HG03095 (cell line): ENCODE measurements around the gene SYNJ2BP.
"Not testable (repeated sequence)": the region's sequence is repeated elsewhere in the genome, so short reads cannot be mapped to it uniquely, and the experiment has no call there.

Experiments
- ATAC-seq: cut with Tn5 transposase; IDR thresholded peaks from one replicate; pipeline ENCODE4 v1.9.1; 2021; ENCODE audit warnings: moderate library complexity; ENCODE audit not compliant: unreplicated experiment

SYNJ2BP gene, protein sequence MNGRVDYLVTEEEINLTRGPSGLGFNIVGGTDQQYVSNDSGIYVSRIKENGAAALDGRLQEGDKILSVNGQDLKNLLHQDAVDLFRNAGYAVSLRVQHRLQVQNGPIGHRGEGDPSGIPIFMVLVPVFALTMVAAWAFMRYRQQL

DNA sequence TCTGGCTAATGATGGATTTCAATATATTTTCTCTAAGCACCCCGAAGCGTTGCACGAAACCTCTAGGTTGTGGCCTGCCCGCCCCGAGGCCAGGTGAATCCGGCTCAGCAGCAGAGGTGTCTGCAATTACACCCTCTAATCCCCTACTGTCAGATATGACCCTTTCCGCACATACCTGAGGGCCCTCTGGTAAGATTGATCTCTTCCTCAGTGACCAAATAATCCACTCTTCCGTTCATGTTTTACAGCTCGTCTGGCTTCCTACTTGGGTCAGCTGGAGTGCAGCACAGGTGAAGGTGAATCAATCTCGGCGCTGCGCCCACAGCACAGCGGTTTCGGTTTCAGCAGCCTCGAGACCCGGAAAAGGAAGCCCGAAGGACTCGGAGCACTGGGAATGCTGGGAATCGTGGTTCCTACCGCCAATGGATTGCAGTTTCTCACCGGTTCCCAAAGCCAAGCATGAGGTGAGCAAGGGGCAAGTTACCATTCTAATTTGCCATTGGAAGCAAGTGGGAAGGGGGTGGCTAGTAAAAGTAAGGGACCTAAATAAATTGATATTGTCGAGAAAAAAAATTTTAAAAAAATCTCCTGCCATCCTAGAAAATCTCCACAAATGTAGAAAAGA is at the start of gene SYNJ2BP:
Gene SYNJ2BP (minus strand): TSS at position 366 of the 625 bp plus-strand sequence. CDS start 127 bp downstream, at position 239.
- peak; percentile 62 for ATAC-seq

DNA sequence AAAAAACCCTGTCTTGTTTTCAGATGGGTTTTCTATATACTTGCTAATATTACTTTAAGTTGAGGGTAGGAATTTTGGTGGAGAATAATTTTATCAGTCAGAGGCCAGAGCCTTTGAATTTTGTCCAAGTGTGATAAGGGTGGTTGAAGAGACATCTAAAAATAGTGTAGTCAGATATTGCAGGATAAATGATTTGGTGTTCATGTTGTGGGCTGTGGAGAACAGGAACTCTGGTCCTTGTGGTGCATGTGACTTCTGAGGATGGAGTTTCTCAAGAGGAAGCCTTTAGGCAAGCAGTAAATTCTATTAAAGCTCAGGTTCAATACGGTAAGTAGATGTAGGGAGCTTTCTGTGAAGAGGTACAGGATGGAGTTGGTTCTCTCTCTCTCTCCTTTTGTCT is 37.8 kb upstream of the SYNJ2BP start:
- no peak for ATAC-seq

DNA sequence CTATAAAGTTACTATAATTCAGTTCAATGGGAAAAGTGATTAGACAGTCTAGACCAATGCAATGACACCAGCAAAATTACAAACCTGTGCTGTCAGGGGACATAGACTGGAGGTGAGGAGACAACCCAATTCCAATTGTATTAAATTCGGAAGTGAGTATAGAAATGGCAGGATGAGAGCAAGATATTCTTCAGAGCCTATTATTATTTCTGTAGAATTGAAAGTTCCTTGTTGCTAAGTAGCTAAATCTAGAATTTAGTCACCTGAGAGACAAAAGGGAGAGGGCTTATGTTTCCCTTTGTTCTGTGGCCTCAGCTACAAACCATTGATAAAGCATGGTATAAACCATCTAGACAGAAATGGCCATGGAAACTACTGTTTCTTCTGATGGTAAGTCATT is 35.0 kb upstream of the SYNJ2BP start, which contains the start of gene ADAM21:
Gene ADAM21 (plus strand): TSS at position 301 of the 400 bp plus-strand sequence. CDS start 5,326 bp downstream, outside the sequence.
- no peak for ATAC-seq

DNA sequence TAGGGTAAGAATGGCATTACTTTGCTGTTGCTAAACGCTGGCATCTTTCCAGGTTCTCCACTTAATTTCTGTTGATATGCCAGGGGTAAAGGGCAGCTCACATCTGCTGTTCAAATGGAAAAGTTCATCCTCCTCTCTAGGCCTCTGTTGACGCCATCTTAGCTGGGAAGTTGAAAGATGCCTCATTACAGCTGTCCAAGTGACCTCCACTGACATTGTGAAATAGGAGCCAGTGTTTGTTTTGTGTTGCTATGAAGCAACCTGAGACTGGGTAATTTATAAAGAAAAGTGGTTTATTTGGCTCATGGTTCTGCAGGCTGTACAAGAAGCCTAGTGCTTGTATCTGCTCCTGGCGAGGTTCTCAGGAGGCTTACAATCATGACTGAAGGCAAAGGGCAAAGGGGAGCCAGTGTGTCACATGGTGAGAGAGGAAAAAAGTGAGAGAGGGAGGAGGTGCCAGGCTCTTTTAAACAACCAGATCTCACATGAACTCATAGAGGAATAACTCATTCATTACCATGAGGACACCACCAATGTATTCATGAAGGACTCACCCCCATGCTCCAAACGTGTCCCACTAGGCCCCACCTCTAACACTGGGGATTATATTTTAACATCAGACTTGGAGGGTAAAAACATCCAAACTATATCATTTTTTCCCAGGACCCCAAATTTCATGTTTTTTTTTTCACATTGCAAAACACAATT is 31.9 kb upstream of the SYNJ2BP start:
- no peak for ATAC-seq

DNA sequence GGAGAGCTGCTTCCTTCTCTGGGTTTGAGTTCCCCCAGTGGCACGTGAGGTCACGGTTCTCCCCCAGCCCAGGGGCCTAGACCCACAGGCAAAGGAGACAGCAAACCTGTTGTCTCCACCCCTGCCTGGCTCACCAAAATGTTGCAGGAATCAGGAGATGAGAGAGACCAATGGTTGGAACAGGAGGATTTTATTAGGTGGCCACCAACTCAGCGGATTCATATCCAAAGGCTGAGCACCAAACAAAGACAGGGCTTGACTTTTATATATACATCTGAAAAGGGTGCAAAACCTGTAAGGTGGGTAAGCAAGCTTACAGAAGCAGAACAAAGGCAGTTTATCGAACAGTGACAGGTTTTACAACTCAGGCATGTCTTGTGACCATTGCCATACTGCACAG is 25.9 kb upstream of the SYNJ2BP start:
- ATAC-seq = no peak

DNA sequence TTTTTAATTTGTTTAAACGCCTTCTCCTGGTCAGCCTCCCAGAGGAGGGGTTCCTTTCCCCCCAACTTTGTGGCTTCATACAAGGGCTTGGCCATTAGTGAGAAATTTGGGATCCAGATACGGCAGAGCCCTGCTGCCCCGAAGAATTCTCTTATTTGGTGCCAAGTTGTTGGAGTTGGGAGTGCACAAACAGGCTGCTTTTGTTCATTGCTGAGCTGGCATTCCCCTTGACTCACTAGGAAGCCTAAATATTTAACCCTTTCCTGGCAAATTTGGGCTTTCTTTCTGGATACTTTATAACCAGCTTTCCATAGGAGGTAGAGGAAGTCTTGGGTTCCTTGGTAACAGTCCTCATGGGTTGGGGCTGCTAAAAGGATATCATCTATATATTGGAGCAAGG is 24.8 kb upstream of the SYNJ2BP start:
- ATAC-seq = no peak

DNA sequence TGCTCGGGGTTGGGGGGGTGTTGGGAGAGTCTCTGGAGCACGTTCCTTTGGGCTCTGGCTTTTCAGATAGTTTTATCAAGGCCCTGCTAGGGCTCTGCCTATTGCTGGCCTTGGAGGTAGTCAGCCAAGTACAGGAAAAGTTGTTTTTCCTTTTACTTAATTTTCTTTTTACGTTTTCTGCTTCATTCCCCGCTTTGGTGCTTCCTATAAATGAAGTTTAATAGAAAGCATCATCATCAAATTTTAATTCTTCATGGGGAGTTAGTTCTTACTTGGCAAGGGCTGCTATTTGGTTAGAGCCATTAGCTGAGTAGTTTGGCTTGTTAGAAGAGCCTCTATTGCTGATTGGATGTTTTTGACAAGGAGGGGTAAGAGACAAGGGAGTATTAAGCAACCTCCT is 20.0 kb upstream of the SYNJ2BP start:
- ATAC-seq = no peak

DNA sequence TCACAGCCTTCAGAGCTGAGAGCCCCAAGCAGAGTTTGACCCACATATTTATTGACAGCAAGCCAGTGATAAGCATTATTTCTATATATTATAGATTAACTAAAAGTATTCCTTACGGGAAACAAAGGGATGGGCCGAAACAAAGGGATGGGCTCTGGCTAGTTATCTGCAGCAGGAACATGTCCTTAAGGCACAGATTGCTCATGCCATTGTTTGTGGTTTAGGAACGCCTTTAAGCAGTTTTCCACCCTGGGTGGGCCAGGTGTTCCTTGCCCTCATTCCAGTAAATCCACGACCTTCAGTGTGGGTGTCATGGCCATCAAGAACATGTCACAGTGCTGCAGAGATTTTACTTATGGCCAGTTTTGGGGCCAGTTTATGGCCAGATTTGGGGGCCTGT is 9.7 kb upstream of the SYNJ2BP start:
- ATAC-seq = not testable (repeated sequence)

DNA sequence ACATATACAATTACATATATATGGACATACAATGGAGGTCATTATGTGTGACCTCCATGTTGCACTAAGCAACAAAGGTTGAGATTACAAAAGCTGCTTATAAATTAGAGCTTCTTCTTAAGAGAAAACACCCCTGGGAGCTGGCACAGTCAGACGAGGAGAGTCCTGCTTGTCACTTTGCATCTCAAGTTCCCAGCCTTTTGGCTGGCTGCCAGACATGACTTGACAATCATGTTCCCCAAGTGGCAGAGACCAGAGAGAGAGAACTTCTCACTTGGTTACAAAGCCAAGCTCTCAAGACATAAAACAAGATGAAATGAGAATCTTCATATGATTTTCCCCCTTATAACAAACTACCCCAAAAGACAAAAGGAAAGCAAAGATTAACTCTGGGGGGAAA is 8.5 kb upstream of the SYNJ2BP start:
- no peak for ATAC-seq

DNA sequence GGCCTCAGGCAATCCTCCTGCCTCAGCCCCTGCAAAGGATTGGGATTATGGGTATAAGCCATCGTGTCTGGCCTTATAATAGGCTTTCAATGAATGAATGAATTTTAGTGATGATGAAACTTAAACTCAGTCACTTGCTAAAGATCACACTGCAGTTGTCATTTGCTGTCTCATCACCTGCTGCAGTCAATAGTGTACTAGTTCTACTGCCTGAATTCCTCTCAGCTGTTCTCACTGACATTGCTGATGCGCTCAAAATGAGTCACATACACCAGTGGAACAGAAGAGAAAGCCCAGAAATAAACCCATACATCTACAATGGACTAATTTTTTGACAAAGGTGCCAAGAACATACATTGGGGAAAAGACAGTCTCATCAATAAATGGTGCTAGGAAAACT is 5.6 kb upstream of the SYNJ2BP start:
- no peak for ATAC-seq

DNA sequence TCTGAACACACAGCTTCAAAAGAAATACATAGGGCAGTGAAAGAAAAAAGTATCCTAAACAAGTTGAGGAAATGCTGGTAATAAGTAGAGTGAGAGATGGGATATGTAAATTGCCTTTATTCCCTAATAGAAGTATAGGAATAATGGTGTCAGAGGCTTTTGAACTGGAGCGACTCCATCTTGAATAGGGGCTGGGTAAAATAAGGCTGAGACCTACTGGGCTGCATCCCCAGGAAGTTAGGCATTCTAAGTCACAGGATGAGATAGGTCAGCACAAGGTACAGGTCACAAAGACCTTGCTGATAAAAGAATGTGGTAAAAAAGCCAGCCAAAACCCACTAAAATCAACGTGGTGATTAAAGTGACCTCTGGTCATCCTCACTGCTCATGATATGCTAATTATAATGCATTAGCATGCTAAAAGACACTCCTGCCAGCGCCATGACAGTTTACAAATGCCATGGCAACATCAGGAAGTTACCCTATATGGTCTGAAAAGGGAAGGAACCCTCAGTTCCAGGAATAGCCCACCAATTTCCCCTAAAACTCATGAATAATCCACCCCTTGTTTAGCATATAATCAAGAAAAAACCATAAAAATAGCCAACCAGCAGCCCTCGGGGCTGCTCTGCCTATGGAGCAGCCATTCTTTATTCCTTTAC is 2.5 kb upstream of the SYNJ2BP start:
- not testable (repeated sequence) for ATAC-seq

DNA sequence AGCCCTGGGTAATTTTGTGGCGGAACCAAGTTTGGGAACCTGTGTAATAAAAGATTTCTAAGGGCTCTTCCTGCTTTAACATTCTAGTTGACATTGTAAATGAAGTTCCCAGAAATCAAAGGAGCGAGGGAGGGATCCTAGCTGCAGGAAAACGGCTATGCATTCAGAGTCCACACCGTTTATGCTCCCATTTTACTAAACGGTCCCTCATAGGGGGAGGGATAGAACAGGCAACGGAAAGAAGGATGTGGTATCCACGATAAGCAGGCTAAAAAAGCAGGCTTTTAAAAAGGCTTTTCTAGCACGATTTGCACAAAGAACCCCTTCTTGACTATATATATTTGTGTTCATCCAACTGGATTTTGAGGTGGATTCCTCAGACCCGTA is 559 bp downstream of the SYNJ2BP start:
- ATAC-seq = peak; percentile 28

DNA sequence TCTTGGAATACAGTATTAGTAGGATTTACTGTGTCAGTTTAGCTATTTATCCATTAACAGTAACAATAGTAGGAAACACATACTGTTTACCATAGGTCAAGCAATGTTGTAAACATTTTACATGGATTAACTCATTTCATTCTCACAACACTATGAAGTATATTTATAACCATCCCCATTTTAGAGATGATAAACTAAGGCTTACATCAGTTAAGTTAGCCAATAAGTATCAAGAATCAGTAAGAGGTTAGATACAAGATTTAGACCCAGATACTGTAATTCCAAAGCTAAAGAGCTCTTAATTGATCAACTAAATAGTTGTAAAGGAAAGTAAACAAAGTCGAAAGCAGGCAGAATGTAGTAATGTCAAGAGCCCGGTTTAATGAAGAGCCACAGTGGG is 1.1 kb downstream of the SYNJ2BP start:
- no peak for ATAC-seq

DNA sequence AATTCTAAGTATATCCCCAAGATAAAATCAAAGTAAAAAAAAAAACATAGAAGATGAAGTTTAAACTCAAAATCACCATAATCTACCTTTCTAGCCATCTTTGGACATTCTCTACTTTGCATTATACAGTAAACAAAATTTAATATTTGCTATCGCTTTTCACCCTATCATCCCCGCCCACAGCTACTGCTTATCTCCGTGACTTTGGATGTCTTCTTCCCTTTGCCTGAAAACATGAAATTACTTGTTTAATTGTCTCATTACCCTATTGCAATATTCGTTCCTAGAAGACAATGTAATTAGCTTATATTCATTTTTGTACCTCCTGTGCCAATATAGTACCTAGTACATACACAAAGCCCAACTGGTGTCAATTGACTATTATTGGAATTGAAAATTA is 9.3 kb downstream of the SYNJ2BP start:
- no peak for ATAC-seq

DNA sequence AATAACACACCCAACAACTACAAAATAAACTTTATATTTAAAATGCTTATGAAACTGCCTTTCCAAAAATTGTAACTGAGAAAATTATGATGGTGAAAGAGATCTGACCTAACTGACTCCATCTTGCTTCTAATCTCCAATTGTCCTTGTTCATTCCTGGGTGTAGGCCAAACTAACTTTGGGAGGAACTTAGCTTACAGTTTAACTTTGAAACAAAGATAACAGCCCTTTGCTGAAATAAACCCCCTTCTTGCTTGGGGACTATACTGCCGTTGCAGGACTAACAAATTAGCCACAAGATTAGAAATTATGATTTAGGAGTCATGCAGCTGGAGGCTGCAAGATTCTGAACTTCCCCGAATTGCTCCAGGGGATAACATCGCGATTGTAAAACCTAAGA is 10.7 kb downstream of the SYNJ2BP start:
- ATAC-seq = not testable (repeated sequence)

DNA sequence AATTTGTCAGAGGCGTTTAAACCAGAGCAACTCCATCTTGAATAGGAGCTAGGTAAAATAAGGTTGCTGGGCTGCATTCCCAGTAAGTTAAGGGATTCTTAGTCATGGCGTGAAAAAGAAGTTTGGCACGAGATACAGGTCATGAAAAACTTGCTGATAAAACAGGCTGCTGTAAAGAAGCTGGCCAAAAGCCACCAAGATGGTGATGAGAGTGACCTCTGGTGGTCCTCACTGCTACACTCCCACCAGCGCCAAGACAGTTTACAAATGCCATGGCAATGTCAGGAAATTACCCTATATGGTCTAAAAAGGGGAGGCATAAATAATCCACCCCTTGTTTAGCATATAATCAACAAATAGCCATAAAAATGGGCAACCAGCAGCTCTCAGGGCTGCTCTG is 13.6 kb downstream of the SYNJ2BP start:
- not testable (repeated sequence) for ATAC-seq

DNA sequence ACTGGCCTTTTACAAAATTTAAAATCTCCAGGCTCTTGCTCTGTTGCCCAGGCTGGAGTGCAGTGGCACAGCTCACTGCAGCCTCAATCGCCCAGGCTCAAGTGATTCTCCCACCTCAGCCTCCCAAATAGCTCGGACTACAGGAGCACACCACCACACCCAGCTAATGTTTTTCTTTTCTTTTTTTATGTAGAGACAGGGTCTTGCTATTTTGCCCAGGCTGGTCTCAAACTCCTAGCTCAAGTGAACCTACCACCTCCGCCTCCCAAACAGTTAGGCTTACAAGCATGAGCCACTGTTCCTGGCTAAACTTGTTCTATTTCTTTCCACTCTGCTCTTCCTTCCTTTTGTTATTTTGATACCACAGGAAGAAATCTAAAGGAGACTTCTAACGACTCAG is 15.2 kb downstream of the SYNJ2BP start:
- no peak for ATAC-seq

DNA sequence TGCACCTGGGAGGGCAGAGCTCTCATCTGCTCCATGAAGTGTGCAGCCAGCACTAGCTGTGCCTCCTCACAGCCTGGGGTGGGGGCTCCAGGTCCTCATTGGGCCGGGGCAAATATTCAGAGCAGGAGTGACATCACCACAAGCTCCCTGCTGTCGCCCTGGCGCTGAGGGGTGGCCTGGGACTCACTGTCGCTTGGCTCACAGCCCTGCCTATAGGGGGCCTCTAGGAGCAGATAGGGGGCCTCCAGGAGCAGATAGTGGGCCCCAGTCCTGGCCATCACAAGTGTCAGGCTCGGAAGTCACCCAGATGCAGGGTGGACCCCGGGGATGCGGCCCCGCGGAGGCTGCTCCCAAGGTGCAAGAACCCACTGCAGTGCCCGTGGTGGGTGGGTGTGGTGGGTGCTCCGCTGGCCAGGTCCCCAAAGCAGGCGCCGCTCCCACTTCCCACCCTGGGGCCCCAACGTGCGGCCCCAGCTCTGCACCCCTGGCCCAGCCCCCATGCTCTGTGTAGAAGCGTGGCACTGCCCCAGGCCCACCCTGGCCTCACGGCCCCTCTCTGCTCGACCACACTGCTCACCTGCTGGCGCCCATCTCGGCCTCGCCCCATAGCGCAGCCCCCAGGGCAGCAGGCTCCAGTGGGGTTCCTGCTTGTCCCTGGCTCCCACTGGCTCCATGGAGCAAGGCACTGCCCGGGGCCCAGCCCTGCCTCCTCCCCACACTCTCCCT is 18.0 kb downstream of the SYNJ2BP start:
- no peak for ATAC-seq

DNA sequence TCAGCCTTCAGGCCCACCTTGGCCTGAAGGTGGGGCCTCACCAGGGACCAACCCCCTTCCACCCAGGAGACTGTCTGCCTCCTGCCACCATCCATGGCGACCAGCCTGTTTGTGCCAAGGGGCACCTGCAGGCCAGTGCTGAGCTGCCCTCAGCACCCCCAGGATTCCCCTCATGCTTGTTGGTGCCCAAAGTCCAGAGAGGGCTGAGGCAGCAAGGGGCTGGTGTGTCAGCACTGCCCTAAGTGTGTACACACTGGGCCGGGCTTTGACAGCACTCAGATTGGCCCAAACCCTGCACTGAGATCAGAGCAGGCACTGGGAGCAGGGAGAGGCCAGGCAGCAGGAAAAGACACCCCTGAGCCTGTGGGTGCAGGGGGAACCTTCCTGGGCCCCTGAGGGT is 18.6 kb downstream of the SYNJ2BP start:
- ATAC-seq = no peak

DNA sequence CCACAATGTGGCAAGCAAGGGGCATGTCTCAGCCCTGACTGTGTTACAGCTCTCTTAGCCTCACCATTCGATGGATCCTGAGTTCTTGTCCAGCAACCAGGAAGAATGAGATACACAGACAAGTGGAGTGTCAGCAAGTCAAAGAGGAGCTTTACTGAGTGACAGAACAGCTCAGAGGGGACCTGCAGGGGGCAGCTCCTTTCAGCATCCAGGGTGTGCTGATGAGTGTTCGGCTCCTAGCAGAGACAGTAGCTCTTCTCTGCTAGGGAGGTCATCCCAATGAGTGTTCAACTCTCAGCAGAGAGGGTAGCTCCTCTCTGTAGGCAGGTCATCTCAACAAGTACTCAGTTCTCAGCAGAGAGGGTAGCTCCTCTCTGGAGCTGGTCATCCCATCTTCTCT is 19.1 kb downstream of the SYNJ2BP start:
- no peak for ATAC-seq

DNA sequence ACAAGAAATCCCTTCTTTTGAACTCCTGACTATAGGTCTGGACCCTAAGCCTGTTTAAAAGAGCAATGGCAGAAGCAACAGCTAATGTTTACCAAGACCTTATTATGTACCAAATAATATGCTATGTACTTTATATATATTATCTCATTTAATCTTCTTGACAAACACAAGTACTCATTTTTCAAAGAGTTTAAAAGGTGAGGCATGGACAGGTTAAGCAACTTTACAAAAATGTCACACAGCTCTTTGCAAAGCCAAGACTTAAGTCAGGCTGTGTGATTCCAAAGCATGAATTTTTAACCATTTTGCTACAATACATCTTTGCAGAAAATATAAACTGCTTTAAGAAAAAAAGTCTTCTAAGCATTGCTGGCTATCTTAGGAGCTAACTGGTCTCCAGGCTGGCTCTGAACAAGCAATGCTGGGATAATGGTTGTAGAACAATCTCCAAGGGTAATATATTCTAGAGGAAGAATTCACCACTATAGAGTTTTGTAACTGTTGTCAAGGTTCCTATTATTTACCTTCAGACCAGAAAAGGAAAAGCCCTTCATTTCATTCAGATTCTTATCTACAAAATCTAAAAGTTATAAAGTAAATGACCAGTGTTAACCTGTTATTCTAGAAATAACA is 22.1 kb downstream of the SYNJ2BP start:
- ATAC-seq = no peak
